ENCODE measurements around the gene EFR3B.
A peak's percentile ranks its signal among the peaks of the same experiment; 100 is the strongest.
"Not testable (repeated sequence)": the region's sequence is repeated elsewhere in the genome, so short reads cannot be mapped to it uniquely, and the experiment has no call there.

The EFR3B gene

GRCh38 chr2:25158096-25158852 is 116.4 kb downstream of the EFR3B start:
- DNase-seq, result no peak

GRCh38 chr2:25159949-25160348 is 118.1 kb downstream of the EFR3B start:
- no peak for DNase-seq

- DNase-seq, result no peak
Observed at GRCh38 chr2:25160376-25160775, 118.5 kb downstream of the EFR3B start.

- peak; percentile 69 for DNase-seq
Observed at GRCh38 chr2:25161055-25161781, 119.3 kb downstream of the EFR3B start.

- DNase-seq, result not testable (repeated sequence)
Observed at GRCh38 chr2:25162061-25162460, 120.2 kb downstream of the EFR3B start.

GRCh38 chr2:25164561-25164960 is 122.7 kb downstream of the EFR3B start:
- no peak for DNase-seq

GRCh38 chr2:25165992-25166875 is 124.4 kb downstream of the EFR3B start:
- DNase-seq, result no peak

GRCh38 chr2:25168256-25169072 is 126.6 kb downstream of the EFR3B start, which contains the start of gene POMC:
Gene POMC (minus strand): TSS chr2:25168580. CDS start chr2:25164772, 3,808 bp downstream.
- no peak for DNase-seq

GRCh38 chr2:25169073-25169470 is 127.2 kb downstream of the EFR3B start:
- no peak for DNase-seq

GRCh38 chr2:25170888-25171287 is 129.0 kb downstream of the EFR3B start:
- no peak for DNase-seq

GRCh38 chr2:25173719-25174118 is 131.8 kb downstream of the EFR3B start:
- DNase-seq, result no peak

- no peak for DNase-seq
Observed at GRCh38 chr2:25174192-25174861, 132.5 kb downstream of the EFR3B start.

- no peak for DNase-seq
Observed at GRCh38 chr2:25176138-25176537, 134.3 kb downstream of the EFR3B start.

GRCh38 chr2:25176541-25177181 is 134.8 kb downstream of the EFR3B start:
- DNase-seq, result no peak

GRCh38 chr2:25177211-25177611 is 135.3 kb downstream of the EFR3B start:
- DNase-seq, result no peak

- no peak for DNase-seq
Observed at GRCh38 chr2:25178976-25179375, 137.1 kb downstream of the EFR3B start.

GRCh38 chr2:25184254-25184653 is 142.4 kb downstream of the EFR3B start:
- no peak for DNase-seq

GRCh38 chr2:25187729-25188350 is 146.0 kb downstream of the EFR3B start:
- no peak for DNase-seq

- DNase-seq, result no peak
Observed at GRCh38 chr2:25188405-25188804, 146.5 kb downstream of the EFR3B start.

- DNase-seq, result no peak
Observed at GRCh38 chr2:25190536-25190935, 148.7 kb downstream of the EFR3B start.

Measured in stimulated activated naive CD4-positive, alpha-beta T cell treated with Interleukin-2 at 50 U/mL for 16 hours (primary cell).